ENCODE results near the gene CBY3. TPM values are rescaled to one million over a fixed set of nuclear protein-coding genes. Genes with fewer than 3 reads are reported as not detected.

The CBY3 gene
- total and polyA plus RNA-seq, 2 of the 4 experiments (the other 2 are of a cell fraction), result 0.18 TPM; not detected in 1

- dilution Hi-C loops (cut with HindIII; ENCODE audit: low sequenced_read_pairs, unreplicated experiment) (no loop called here), in situ Hi-C loops (cut with MboI; ENCODE audit: low sequenced_read_pairs) (no loop called here), intact Hi-C loops (cut with micrococcal nuclease) (no loop called here)
- no peak overlapping the region for H2BK5ac ChIP-seq (ENCODE audit: low read depth, low read length, poor library complexity, severe bottlenecking)
- no peak overlapping the region for H3K4me3 ChIP-seq (ENCODE audit: insufficient read depth, low read depth, low read length)
- no peak overlapping the region for H3K18ac ChIP-seq (ENCODE audit: low read depth, low read length)
- H4K20me1 ChIP-seq (ENCODE audit: insufficient read depth, low read length), result peaks cover 6% of the 10 kb centered on the region
- no peak overlapping the region for H2AK9ac ChIP-seq (replicated peaks; ENCODE audit: low read depth, low read length, poor library complexity)
- H3K79me1 ChIP-seq (ENCODE audit: low read depth in 1 of 2, low read length in 2 of 2), result peaks cover 33 to 43% of the 10 kb centered on the region in 2 experiments
- POLR2A ChIA-PET (ENCODE audit: unreplicated experiment), result no interaction called here
- no peak overlapping the region for H3K14ac ChIP-seq (replicated peaks; ENCODE audit: low read depth, low read length)
- H2BK15ac ChIP-seq (ENCODE audit: low read depth, low read length), result no peak overlapping the region
- DNase-seq (no peak), ATAC-seq (ENCODE audit: low read depth) (no peak)
- no peak overlapping the region for H2BK20ac ChIP-seq (ENCODE audit: low read depth, low read length)
- no peak overlapping the region for H3K4ac ChIP-seq (ENCODE audit: low read depth, low read length)
- no peak for TF ChIP-seq RFX5 (IDR thresholded peaks at IDR 0.05; ENCODE audit: low read depth, low read length)
- TF ChIP-seq USF2 (IDR thresholded peaks at IDR 0.05; ENCODE audit: low read depth, low read length), result no peak
- TF ChIP-seq BHLHE40 (IDR thresholded peaks at IDR 0.05; ENCODE audit: low read depth, low read length), result no peak
- TF ChIP-seq NFE2L2 (IDR thresholded peaks at IDR 0.05; ENCODE audit: low read depth, low read length), result no peak
- TF ChIP-seq MAFK (IDR thresholded peaks at IDR 0.05; ENCODE audit: low read depth, low read length), result no peak
- no peak for TF ChIP-seq MXI1 (IDR thresholded peaks at IDR 0.05; ENCODE audit: borderline replicate concordance, low read depth, low read length)
- no peak for TF ChIP-seq RCOR1 (IDR thresholded peaks at IDR 0.05; ENCODE audit: insufficient replicate concordance, low read length)
- no peak overlapping the region for H3K27ac ChIP-seq (ENCODE audit: insufficient read depth, low read length)
- CTCF ChIA-PET, result interaction anchor here (1.0 kb wide), 1 partner anchor 22 kb away, joined by 8 read pairs; no protein-coding TSS in a partner anchor
- no peak overlapping the region for H2AFZ ChIP-seq (replicated peaks; ENCODE audit: low read length, poor library complexity)
- H3K9me1 ChIP-seq (ENCODE audit: insufficient read depth, low read length), result peaks cover 3% of the 10 kb centered on the region; the same call in 1 of the 2 replicates
- H2AK5ac ChIP-seq (ENCODE audit: low read depth, low read length), result no peak overlapping the region
- H4K91ac ChIP-seq (ENCODE audit: insufficient read depth, low read depth, low read length), result no peak overlapping the region
- BruUV-seq (replicated peaks), result no TSS peak
- no peaks in the 10 kb centered on the region for H3K27me3 ChIP-seq (ENCODE audit: control insufficient read depth, insufficient read depth, low read length)
- H3K9me3 ChIP-seq (ENCODE audit: control insufficient read depth, insufficient read depth, low read length), result no peaks in the 10 kb centered on the region
- no peak overlapping the region for H3K4me2 ChIP-seq (ENCODE audit: low read depth, low read length)
- H3K9ac ChIP-seq (ENCODE audit: low read depth, low read length), result no peak overlapping the region
- no peaks in the 10 kb centered on the region for H3K4me1 ChIP-seq (ENCODE audit: control insufficient read depth, insufficient read depth, low read length)
- H3K23ac ChIP-seq (ENCODE audit: low read depth, low read length), result no peak overlapping the region
- peaks cover 71% of the 10 kb centered on the region for H3K36me3 ChIP-seq (ENCODE audit: control insufficient read depth, insufficient read depth, low read length)
- H3K56ac ChIP-seq (ENCODE audit: extremely low read depth, insufficient read depth, low read length), result no peak overlapping the region
- 100% methylated on average over 1 of the region's 4 CpGs; no CpG with 5 or more reads in 1 of the 2 experiments for WGBS, 2 experiments (ENCODE audit: extremely low coverage in 2 of 2, insufficient read length in 1 of 2)
- H4K5ac ChIP-seq (ENCODE audit: low read depth, low read length), result no peak overlapping the region
- H2BK120ac ChIP-seq (ENCODE audit: low read depth, low read length), result no peak overlapping the region
- no peak overlapping the region for H4K8ac ChIP-seq (ENCODE audit: low read depth in 2 of 2, low read length in 2 of 2)
Measured at GRCh38 chr5:179724163-179724562, 43.3 kb upstream of the CBY3 start.
